HL-60 (cell line): ENCODE measurements around the gene TP53BP1.

ENCODE experiments used
- DNase-seq, 2 experiments: peaks; one replicate each; pipeline ENCODE4 v3.0.0-alpha.2; 2010 to 2020; ENCODE audit warnings: low read depth in 1 of 2, low spot score in 1 of 2
- H3K27ac ChIP-seq: fragments of 250-450 bp; sonication (Bioruptor Pico); replicated peaks from 2 replicates; pipeline ENCODE4 v1.5.1; 2020; ENCODE audit warnings: mild to moderate bottlenecking, moderate library complexity
- H3K27me3 ChIP-seq: fragments of 250-450 bp; sonication (Bioruptor Pico); 2 replicates; pipeline ENCODE4 v1.5.1; 2021; ENCODE audit warnings: mild to moderate bottlenecking, moderate library complexity; ENCODE audit not compliant: insufficient read depth, poor library complexity, severe bottlenecking
- H3K4me3 ChIP-seq: replicated peaks from 2 replicates; pipeline ENCODE4 v1.5.1; 2011; ENCODE audit warnings: mild to moderate bottlenecking, control low read depth, low read length; ENCODE audit not compliant: insufficient read depth
- GABPA ChIP-seq: IDR thresholded peaks from 2 replicates; pipeline ENCODE4 v1.6.1; 2012; ENCODE audit warnings: low read depth
- POLR2AphosphoS5 ChIP-seq: IDR thresholded peaks from 2 replicates; pipeline ENCODE4 v1.6.1; 2012; ENCODE audit warnings: low read depth
- REST ChIP-seq: IDR thresholded peaks from 2 replicates; pipeline ENCODE4 v1.6.1; 2012; ENCODE audit warnings: low read depth; ENCODE audit not compliant: insufficient replicate concordance
- SPI1 ChIP-seq: IDR thresholded peaks from 2 replicates; pipeline ENCODE4 v1.6.1; 2012; ENCODE audit warnings: low read depth, mild to moderate bottlenecking, borderline replicate concordance
- TF ChIP-seq, protein P1 (sequence below): IDR thresholded peaks from one replicate; pipeline ENCODE4 v1.5.1; 2011; ENCODE audit warnings: low read length, control low read depth, inconsistent platforms; ENCODE audit not compliant: insufficient read depth

TP53BP1 gene

DNA sequence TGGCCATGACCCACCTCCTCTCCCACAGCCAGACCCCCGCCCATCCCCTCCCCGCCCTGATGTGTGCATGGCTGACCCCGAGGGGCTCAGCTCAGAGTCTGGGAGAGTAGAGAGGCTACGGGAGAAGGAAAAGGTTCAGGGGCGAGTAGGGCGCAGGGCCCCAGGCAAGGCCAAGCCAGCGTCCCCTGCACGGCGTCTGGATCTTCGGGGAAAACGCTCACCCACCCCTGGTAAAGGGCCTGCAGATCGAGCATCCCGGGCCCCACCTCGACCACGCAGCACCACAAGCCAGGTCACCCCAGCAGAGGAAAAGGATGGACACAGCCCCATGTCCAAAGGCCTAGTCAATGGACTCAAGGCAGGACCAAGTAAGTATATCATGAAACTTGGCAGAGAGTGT lies 36.2 kb upstream of the TP53BP1 start:
- no peak overlapping the region for H3K27ac ChIP-seq
- no peaks in the 10 kb centered on the region for H3K27me3 ChIP-seq
- TF ChIP-seq GABPA = no peak
- TF ChIP-seq, protein P1, sequence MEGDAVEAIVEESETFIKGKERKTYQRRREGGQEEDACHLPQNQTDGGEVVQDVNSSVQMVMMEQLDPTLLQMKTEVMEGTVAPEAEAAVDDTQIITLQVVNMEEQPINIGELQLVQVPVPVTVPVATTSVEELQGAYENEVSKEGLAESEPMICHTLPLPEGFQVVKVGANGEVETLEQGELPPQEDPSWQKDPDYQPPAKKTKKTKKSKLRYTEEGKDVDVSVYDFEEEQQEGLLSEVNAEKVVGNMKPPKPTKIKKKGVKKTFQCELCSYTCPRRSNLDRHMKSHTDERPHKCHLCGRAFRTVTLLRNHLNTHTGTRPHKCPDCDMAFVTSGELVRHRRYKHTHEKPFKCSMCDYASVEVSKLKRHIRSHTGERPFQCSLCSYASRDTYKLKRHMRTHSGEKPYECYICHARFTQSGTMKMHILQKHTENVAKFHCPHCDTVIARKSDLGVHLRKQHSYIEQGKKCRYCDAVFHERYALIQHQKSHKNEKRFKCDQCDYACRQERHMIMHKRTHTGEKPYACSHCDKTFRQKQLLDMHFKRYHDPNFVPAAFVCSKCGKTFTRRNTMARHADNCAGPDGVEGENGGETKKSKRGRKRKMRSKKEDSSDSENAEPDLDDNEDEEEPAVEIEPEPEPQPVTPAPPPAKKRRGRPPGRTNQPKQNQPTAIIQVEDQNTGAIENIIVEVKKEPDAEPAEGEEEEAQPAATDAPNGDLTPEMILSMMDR = no peak
- no peak for TF ChIP-seq SPI1
- TF ChIP-seq REST = no peak
- no peak for TF ChIP-seq POLR2AphosphoS5
- no peak for DNase-seq
- no peak overlapping the region for H3K4me3 ChIP-seq

DNA sequence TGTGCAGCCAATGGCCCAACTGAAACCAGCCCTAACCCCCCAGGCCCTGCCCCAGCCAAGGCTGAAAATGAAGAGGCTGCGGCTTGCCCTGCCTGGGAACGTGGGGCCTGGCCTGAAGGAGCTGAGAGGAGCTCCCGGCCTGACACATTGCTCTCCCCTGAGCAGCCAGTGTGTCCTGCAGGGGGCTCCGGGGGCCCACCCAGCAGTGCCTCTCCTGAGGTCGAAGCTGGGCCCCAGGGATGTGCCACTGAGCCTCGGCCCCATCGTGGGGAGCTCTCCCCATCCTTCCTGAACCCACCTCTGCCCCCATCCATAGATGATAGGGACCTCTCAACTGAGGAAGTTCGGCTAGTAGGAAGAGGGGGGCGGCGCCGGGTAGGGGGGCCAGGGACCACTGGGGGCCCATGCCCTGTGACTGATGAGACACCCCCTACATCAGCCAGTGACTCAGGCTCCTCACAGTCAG lies 35.6 kb upstream of the TP53BP1 start:
- no peaks in the 10 kb centered on the region for H3K27me3 ChIP-seq
- H3K27ac ChIP-seq = no peak overlapping the region
- H3K4me3 ChIP-seq = no peak overlapping the region
- no peak for TF ChIP-seq SPI1
- no peak for TF ChIP-seq REST
- TF ChIP-seq, protein P1 = no peak
- TF ChIP-seq GABPA = no peak
- no peak for TF ChIP-seq POLR2AphosphoS5
- no peak for DNase-seq

GRCh38 chr15:43527802-43528541 lies 35.0 kb upstream of the TP53BP1 start:
- TF ChIP-seq SPI1 = no peak
- TF ChIP-seq, protein P1 = no peak
- no peak for TF ChIP-seq REST
- TF ChIP-seq POLR2AphosphoS5 = no peak
- Histone ChIP-seq H3K27ac (no peak overlapping the region), H3K4me3 (no peak overlapping the region), H3K27me3 (no peaks in the 10 kb centered on the region)
- no peak for DNase-seq
